H1 (cell line): Measurements from ENCODE around the gene EOGT. TPM values are rescaled to one million over a fixed set of nuclear protein-coding genes. Genes with fewer than 3 reads are reported as not detected.

Experiments used
- CTCF ChIA-PET: fragments of 300-600 bp; sonication (Branson Sonifier 250); formaldehyde crosslinking; loops from one replicate; lab custom pipeline; 2021; ENCODE audit not compliant: partially characterized antibody; lab: Charles Lee
- POLR2A ChIA-PET: fragments of 300-600 bp; sonication (Branson Sonifier 250); formaldehyde crosslinking; loops from one replicate; lab custom pipeline; 2021; ENCODE audit warnings: inconsistent platforms; ENCODE audit not compliant: partially characterized antibody; lab: Charles Lee
- DNase-seq, 2 experiments: peaks; one replicate each; pipeline versions ENCODE4 v3.0.0 to v3.0.0-alpha.2; 2010 to 2022; ENCODE audit warnings: low spot score in 2 of 2, low read depth in 1 of 2, mixed read lengths in 1 of 2
- FAIRE-seq: peaks from 2 replicates; lab custom pipeline; 2011; peaks lifted over from hg19 to GRCh38; lab: Jason Lieb, UNC
- H2AFZ ChIP-seq: 2 replicates; pipeline ENCODE4 v1.8.1; 2012; ENCODE audit warnings: low read length, inconsistent platforms
- H2AK5ac ChIP-seq: 2 replicates; pipeline ENCODE4 v1.6.1; 2013; ENCODE audit warnings: low read depth, low read length
- H2BK120ac ChIP-seq: replicated peaks from 2 replicates; pipeline ENCODE3; 2013; ENCODE audit warnings: low read depth, low read length, inconsistent platforms
- H2BK12ac ChIP-seq: 2 replicates; pipeline ENCODE4 v1.6.1; 2013; ENCODE audit warnings: low read depth, low read length
- H2BK15ac ChIP-seq: 2 replicates; pipeline ENCODE4 v1.6.1; 2013; ENCODE audit warnings: low read length
- H2BK20ac ChIP-seq: 2 replicates; pipeline ENCODE4 v1.6.1; 2013; ENCODE audit warnings: low read length
- H2BK5ac ChIP-seq: 2 replicates; pipeline ENCODE4 v1.6.1; 2013; ENCODE audit warnings: low read depth, low read length
- H3K14ac ChIP-seq: 2 replicates; pipeline ENCODE4 v1.6.1; 2013; ENCODE audit warnings: inconsistent platforms; ENCODE audit not compliant: insufficient read length
- H3K18ac ChIP-seq: 2 replicates; pipeline ENCODE4 v1.6.1; 2013; ENCODE audit warnings: low read length; ENCODE audit errors: extremely low read depth
- H3K23ac ChIP-seq: 2 replicates; pipeline ENCODE4 v1.6.1; 2013; ENCODE audit warnings: inconsistent platforms; ENCODE audit not compliant: insufficient read length
- H3K23me2 ChIP-seq: 2 replicates; pipeline ENCODE4 v1.6.1; 2013; ENCODE audit warnings: low read depth, low read length
- H3K27ac ChIP-seq: 2 replicates; pipeline ENCODE4 v1.6.1; 2011; ENCODE audit warnings: low read depth, low read length, inconsistent platforms
- H3K27me3 ChIP-seq, 4 experiments: replicated peaks in 1 of 4; 1 replicate in 1 of 4; 2 replicates in 3 of 4; pipeline versions ENCODE4 v1.6.1 to v1.8.1; 2011 to 2013; ENCODE audit warnings: low read length in 3 of 4, mild to moderate bottlenecking in 3 of 4, inconsistent platforms in 2 of 4, mixed read lengths in 2 of 4, moderate library complexity in 1 of 4; ENCODE audit not compliant: control insufficient read depth in 3 of 4, insufficient read depth in 3 of 4; ENCODE audit errors: extremely low read depth in 1 of 4
- H3K36me3 ChIP-seq, 4 experiments: 2 replicates each; pipeline versions ENCODE4 v1.6.1 to v1.8.1; 2011 to 2013; ENCODE audit warnings: mild to moderate bottlenecking in 4 of 4, low read length in 3 of 4, moderate library complexity in 2 of 4, control low read depth in 1 of 4, inconsistent platforms in 1 of 4; ENCODE audit not compliant: insufficient read depth in 4 of 4, control insufficient read depth in 2 of 4
- H3K4ac ChIP-seq: replicated peaks from 2 replicates; pipeline ENCODE3; 2013; ENCODE audit warnings: low read length, low read depth, mixed read lengths, inconsistent platforms; ENCODE audit not compliant: insufficient read length
- H3K4me1 ChIP-seq, 4 experiments: replicated peaks in 1 of 4; 1 replicate in 1 of 4; 2 replicates in 3 of 4; pipeline versions ENCODE4 v1.6.1 to v1.8.1; 2011 to 2013; ENCODE audit warnings: low read length in 3 of 4, inconsistent platforms in 2 of 4, mixed read lengths in 1 of 4; ENCODE audit not compliant: insufficient read depth in 4 of 4, control insufficient read depth in 3 of 4
- H3K4me2 ChIP-seq, 2 experiments: 2 replicates each; pipeline versions ENCODE4 v1.6.1 to v1.8.1; 2011 to 2013; ENCODE audit warnings: low read depth in 2 of 2, low read length in 2 of 2, control low read depth in 1 of 2, inconsistent platforms in 1 of 2, mild to moderate bottlenecking in 1 of 2; ENCODE audit not compliant: insufficient read depth in 1 of 2
- H3K4me3 ChIP-seq, 4 experiments: fragments of 200-600, 300-600 bp in 1 of 4; sonication (generic), shearing (Covaris generic), sonication (Bioruptor Twin) in 1 of 4; 2 replicates each; pipeline versions ENCODE4 v1.5.1 to v1.8.1; 2011 to 2016; ENCODE audit warnings: low read length in 4 of 4, low read depth in 3 of 4, control low read depth in 2 of 4, inconsistent platforms in 2 of 4, mild to moderate bottlenecking in 2 of 4, mixed read lengths in 1 of 4, moderate library complexity in 1 of 4; ENCODE audit not compliant: insufficient read depth in 2 of 4; ENCODE audit errors: extremely low read depth in 1 of 4
- H3K56ac ChIP-seq: replicated peaks from 2 replicates; pipeline ENCODE3; 2013; ENCODE audit warnings: low read depth, mild to moderate bottlenecking, mixed read lengths, low read length, inconsistent platforms; ENCODE audit not compliant: insufficient read length
- H3K79me1 ChIP-seq: 2 replicates; pipeline ENCODE4 v1.6.1; 2013; ENCODE audit warnings: low read depth, low read length, control low read depth
- H3K79me2 ChIP-seq, 2 experiments: 2 replicates each; pipeline versions ENCODE4 v1.6.1 to v1.8.1; 2012 to 2013; ENCODE audit warnings: low read length in 2 of 2, mild to moderate bottlenecking in 2 of 2, inconsistent platforms in 1 of 2; ENCODE audit not compliant: insufficient read depth in 2 of 2, control insufficient read depth in 1 of 2
- H3K9ac ChIP-seq, 4 experiments: replicated peaks in 1 of 4; 1 replicate in 1 of 4; 2 replicates in 3 of 4; pipeline versions ENCODE4 v1.6.1 to v1.8.1; 2011 to 2013; ENCODE audit warnings: low read depth in 3 of 4, low read length in 3 of 4, control low read depth in 2 of 4, mild to moderate bottlenecking in 2 of 4, moderate library complexity in 2 of 4, inconsistent platforms in 1 of 4; ENCODE audit errors: extremely low read depth in 1 of 4
- H3K9me3 ChIP-seq, 2 experiments: 2 replicates each; pipeline versions ENCODE4 v1.6.1 to v1.8.1; 2012 to 2013; ENCODE audit warnings: mild to moderate bottlenecking in 2 of 2, moderate library complexity in 2 of 2, control low read depth in 1 of 2, inconsistent platforms in 1 of 2, low read depth in 1 of 2, low read length in 1 of 2, mixed read lengths in 1 of 2; ENCODE audit not compliant: insufficient read depth in 2 of 2
- H4K20me1 ChIP-seq, 2 experiments: replicated peaks in 1 of 2; 2 replicates each; pipeline versions ENCODE3 to v1.8.1; 2011 to 2013; ENCODE audit warnings: inconsistent platforms in 2 of 2, low read length in 2 of 2, mild to moderate bottlenecking in 1 of 2; ENCODE audit not compliant: insufficient read depth in 2 of 2, control insufficient read depth in 1 of 2
- H4K5ac ChIP-seq: 2 replicates; pipeline ENCODE4 v1.6.1; 2013; ENCODE audit warnings: low read length, low read depth, mixed read lengths, inconsistent platforms; ENCODE audit not compliant: insufficient read length
- H4K8ac ChIP-seq: 2 replicates; pipeline ENCODE4 v1.8.0; 2013; ENCODE audit warnings: mild to moderate bottlenecking, moderate library complexity, low read length, inconsistent platforms; ENCODE audit not compliant: insufficient read depth; ENCODE audit errors: extremely low read depth
- H4K91ac ChIP-seq: replicated peaks from 2 replicates; pipeline ENCODE3; 2013; ENCODE audit warnings: low read length, mixed read lengths, inconsistent platforms; ENCODE audit not compliant: insufficient read length
- BACH1 ChIP-seq: IDR thresholded peaks from 2 replicates; pipeline ENCODE4 v1.6.1; 2012; ENCODE audit warnings: low read length, improper control_type of control experiment
- CTCF ChIP-seq, 3 experiments: IDR thresholded peaks; 1 replicate in 2 of 3; 2 replicates in 1 of 3; pipeline versions ENCODE4 v1.5.1 to v1.6.1; 2011; ENCODE audit warnings: low read length in 3 of 3, mild to moderate bottlenecking in 3 of 3, inconsistent platforms in 2 of 3, low read depth in 1 of 3, moderate library complexity in 1 of 3; ENCODE audit not compliant: insufficient read depth in 1 of 3; ENCODE audit errors: control extremely low read depth in 1 of 3
- FOSL1 ChIP-seq: IDR thresholded peaks from 2 replicates; pipeline ENCODE4 v1.6.1; 2011; ENCODE audit warnings: mild to moderate bottlenecking, low read depth, low read length, moderate library complexity; ENCODE audit not compliant: insufficient read depth
- KDM1A ChIP-seq: fragments of 200-600, 300-600 bp; sonication (generic); IDR thresholded peaks from 2 replicates; pipeline ENCODE4 v1.7.1; 2016; ENCODE audit warnings: mild to moderate bottlenecking, low read length, borderline replicate concordance
- POLR2AphosphoS5 ChIP-seq: IDR thresholded peaks from 2 replicates; pipeline ENCODE4 v1.6.1; 2011; ENCODE audit warnings: low read depth, low read length
- POU5F1 ChIP-seq: IDR thresholded peaks from 2 replicates; pipeline ENCODE4 v1.6.1; 2011; ENCODE audit warnings: low read depth, mild to moderate bottlenecking, low read length, moderate library complexity
- RBBP5 ChIP-seq: IDR thresholded peaks from 2 replicates; pipeline ENCODE4 v1.7.1; 2012; ENCODE audit warnings: low read depth, mild to moderate bottlenecking, inconsistent platforms, low read length, moderate library complexity, borderline replicate concordance
- SUZ12 ChIP-seq: fragments of 200-600 bp; sonication (generic); IDR thresholded peaks from 2 replicates; pipeline ENCODE4 v1.6.1; 2012; ENCODE audit warnings: mild to moderate bottlenecking, inconsistent platforms, low read length, moderate library complexity, mixed read lengths
- USF2 ChIP-seq: IDR thresholded peaks from 2 replicates; pipeline ENCODE4 v1.6.1; 2011; ENCODE audit warnings: low read length, improper control_type of control experiment
- WGBS, 2 experiments: shearing (Covaris generic) in 1 of 2; methylation state at CpG; one replicate each; pipeline versions ENCODE4 v1.1.6 to v1.1.7; 2013 to 2015; ENCODE audit warnings: low lambda C conversion rate in 2 of 2, mixed read lengths in 2 of 2, inconsistent platforms in 1 of 2, low coverage in 1 of 2, missing lambda C conversion rate in 1 of 2; ENCODE audit not compliant: insufficient replicate concordance in 2 of 2, insufficient coverage in 1 of 2, insufficient read length in 1 of 2; ENCODE audit errors: extremely low coverage in 1 of 2, missing lambda C conversion rate in 1 of 2; 5-methylcytosine and 5-hydroxymethylcytosine counted together
- polyA plus RNA-seq, 7 experiments: library from polyadenylated mRNA; depleted of rRNA in 3 of 7; stranded (reverse) in 5 of 7; unstranded in 2 of 7; fragments of >200 nt in 5 of 7; fragments of 200-250 nt in 2 of 7; gene quantifications; 1 replicate in 5 of 7; 2 replicates in 1 of 7; 4 replicates in 1 of 7; pipeline versions ENCODE4 v1.2.1 to v1.2.3, GENCODE V29; 2011 to 2013; ENCODE audit warnings: missing spikeins in 2 of 7, mixed read lengths in 2 of 7
- total RNA-seq: library from RNA; stranded (reverse); fragmentation: NEBNext Ultra II Directional; extraction: Animal tissue kit (Norgen Biotek cat#: 25700); gene quantifications from 2 replicates; pipeline ENCODE4 v1.2.1, GENCODE V29; 2021

Gene EOGT
- total and polyA plus RNA-seq, 2 of the 8 experiments (the other 6 are each of a cell fraction or from before 2014, with no cell fraction given), result 6.7 to 20.7 TPM

GRCh38 chr3:68984011-68984530 is 29.4 kb downstream of the EOGT start:
- Histone ChIP-seq H2BK120ac (no peak overlapping the region), H3K36me3 (peaks cover 0 to 19% (median 7%) of the 10 kb centered on the region in 4 experiments; a peak in 6 of 8 replicates), H2BK15ac (no peak overlapping the region), H3K9ac (no peak overlapping the region), H3K56ac (no peak overlapping the region), H3K14ac (peak overlapping the region; percentile 74), H3K23me2 (no peaks in the 10 kb centered on the region; the same call in 1 of the 2 replicates), H3K79me2 (no peaks in the 10 kb centered on the region), H2AFZ (no peak overlapping the region), H3K27me3 (peaks cover 0 to under 1% (median 0%) of the 10 kb centered on the region in 4 experiments; a peak in 1 of 7 replicates), H3K79me1 (no peaks in the 10 kb centered on the region), H3K9me3 (no peaks in the 10 kb centered on the region), H4K8ac (no peak overlapping the region), H4K20me1 (peaks cover 0 to 2% of the 10 kb centered on the region in 2 experiments), H2BK20ac (no peak overlapping the region), H2BK12ac (no peak overlapping the region), H4K91ac (no peak overlapping the region), H3K4ac (no peak overlapping the region), H3K4me1 (no peaks in the 10 kb centered on the region), H4K5ac (no peak overlapping the region), H2BK5ac (no peak overlapping the region), H3K23ac (no peak overlapping the region), H3K4me2 (no peak overlapping the region), H3K27ac (no peak overlapping the region), H3K4me3 (no peak overlapping the region), H2AK5ac (no peak overlapping the region), H3K18ac (no peak overlapping the region)
- POLR2A ChIA-PET, result no interaction called here
- CTCF ChIA-PET, result interaction anchor here (2.3 kb wide), 1 partner anchor 10 kb away, joined by 6 read pairs; no protein-coding TSS in a partner anchor
- 77 to 100% methylated on average over 1 to 5 of the region's 5 CpGs for WGBS, 2 experiments
- DNase-seq (no peak), FAIRE-seq (no peak)
- no peak for TF ChIP-seq KDM1A
- TF ChIP-seq RBBP5, result no peak
- TF ChIP-seq USF2, result no peak
- TF ChIP-seq BACH1, result no peak
- TF ChIP-seq POLR2AphosphoS5, result no peak
- TF ChIP-seq CTCF (IDR thresholded peaks at IDR 0.05; ENCODE audit: control extremely low read depth in 1 of 3, insufficient read depth in 1 of 3, low read depth in 1 of 3, low read length in 3 of 3), result no peak
- TF ChIP-seq POU5F1, result no peak
- TF ChIP-seq SUZ12, result no peak
- no peak for TF ChIP-seq FOSL1
